Panc1 (cell line): ENCODE measurements around the gene IL11. TPM values are rescaled to one million over a fixed set of nuclear protein-coding genes. Genes with fewer than 3 reads are reported as not detected.

Experiments
- ATAC-seq: fragments of 200-7000 bp; cut with Tn5 transposase; 2 replicates; pipeline ENCODE4 v1.9.1; 2020; ENCODE audit warnings: mild to moderate bottlenecking, moderate library complexity
- BruUV-seq: library from RNA; stranded (reverse); fragments of 400-500 nt; replicated peaks from 2 replicates; lab custom pipeline; 2021; lab: Mats Ljungman, UMichigan
- CTCF ChIA-PET: fragments of 300-600 bp; sonication (Branson Sonifier 250); formaldehyde crosslinking; loops from one replicate; lab custom pipeline; 2022; ENCODE audit warnings: antibody characterized with exemption; lab: Charles Lee
- POLR2A ChIA-PET: fragments of 300-600 bp; sonication (Branson Sonifier 250); formaldehyde crosslinking; loops from one replicate; lab custom pipeline; 2022; ENCODE audit warnings: antibody characterized with exemption; lab: Charles Lee
- DNase-seq: peaks from one replicate; pipeline ENCODE4 v3.0.0-alpha.2; 2010; ENCODE audit warnings: low read depth, low spot score
- H3K27ac ChIP-seq: 2 replicates; pipeline ENCODE4 v1.5.1; 2011; ENCODE audit warnings: mild to moderate bottlenecking, low read length, inconsistent platforms
- H3K27me3 ChIP-seq: fragments of 200-500 bp; sonication (Bioruptor generic); 2 replicates; pipeline ENCODE4 v1.6.0; 2014; ENCODE audit warnings: low read length, inconsistent platforms; ENCODE audit not compliant: control insufficient read depth, insufficient read depth
- H3K36me3 ChIP-seq: fragments of 200-500 bp; sonication (Bioruptor generic); 2 replicates; pipeline ENCODE4 v1.5.1; 2014; ENCODE audit warnings: inconsistent platforms, mild to moderate bottlenecking, low read length, moderate library complexity; ENCODE audit not compliant: control insufficient read depth, insufficient read depth
- H3K4me1 ChIP-seq: 2 replicates; pipeline ENCODE4 v1.5.1; 2011; ENCODE audit warnings: inconsistent platforms, mild to moderate bottlenecking, low read length, moderate library complexity; ENCODE audit not compliant: control insufficient read depth, insufficient read depth
- H3K4me3 ChIP-seq, 2 experiments: 2 replicates each; pipeline ENCODE4 v1.5.1; 2011 to 2012; ENCODE audit warnings: low read depth in 2 of 2, low read length in 2 of 2, mild to moderate bottlenecking in 2 of 2, inconsistent platforms in 1 of 2, moderate library complexity in 1 of 2
- H3K9me3 ChIP-seq: fragments of 200-500 bp; sonication (Bioruptor generic); 2 replicates; pipeline ENCODE4 v1.5.1; 2014; ENCODE audit warnings: low read depth, mild to moderate bottlenecking, inconsistent platforms, low read length, moderate library complexity; ENCODE audit not compliant: control insufficient read depth, insufficient read depth
- POLR2AphosphoS5 ChIP-seq: IDR thresholded peaks from 2 replicates; pipeline ENCODE4 v1.6.1; 2012; ENCODE audit warnings: mild to moderate bottlenecking, low read depth, low read length, moderate library complexity
- SIN3A ChIP-seq: IDR thresholded peaks from 2 replicates; pipeline ENCODE4 v1.6.1; 2012; ENCODE audit warnings: low read depth, mild to moderate bottlenecking, low read length, moderate library complexity, borderline replicate concordance; ENCODE audit not compliant: insufficient read depth
- TCF7L2 ChIP-seq: IDR thresholded peaks from 2 replicates; pipeline ENCODE4 v1.6.1; 2011; ENCODE audit warnings: mild to moderate bottlenecking, low read depth, low read length, inconsistent platforms
- in situ Hi-C: cut with HindIII; loops from 2 replicates; pipeline ENCODE4 v1.10.0; 2016; ENCODE audit warnings: low sequenced_read_pairs, low pct_unique_long_range_greater_than_20kb
- intact Hi-C: fragments of 100-400 bp; cut with micrococcal nuclease; formaldehyde crosslinking; loops from one replicate; pipeline ENCODE4 v1.10.0; 2022; ENCODE audit not compliant: unreplicated experiment
- total RNA-seq: library from RNA; stranded (reverse); gene quantifications from one replicate; pipeline ENCODE4 v1.2.1, GENCODE V29; 2021; ENCODE audit not compliant: unreplicated experiment
- TF ChIP-seq, protein P1 (sequence below): fragments of 450-650 bp; IDR thresholded peaks from 2 replicates; pipeline ENCODE4 v1.5.1; 2017; ENCODE audit warnings: mild to moderate bottlenecking
- TF ChIP-seq, protein P2 (sequence below), 2 experiments: IDR thresholded peaks; 2 replicates each; pipeline ENCODE4 v1.6.1; 2011 to 2012; ENCODE audit warnings: low read depth in 2 of 2, control low read depth in 1 of 2, low read length in 1 of 2, mild to moderate bottlenecking in 1 of 2, moderate library complexity in 1 of 2; ENCODE audit not compliant: insufficient read depth in 1 of 2

IL11 gene
- total RNA-seq, 1 experiment from 2014 or later: 4.4 TPM

DNA sequence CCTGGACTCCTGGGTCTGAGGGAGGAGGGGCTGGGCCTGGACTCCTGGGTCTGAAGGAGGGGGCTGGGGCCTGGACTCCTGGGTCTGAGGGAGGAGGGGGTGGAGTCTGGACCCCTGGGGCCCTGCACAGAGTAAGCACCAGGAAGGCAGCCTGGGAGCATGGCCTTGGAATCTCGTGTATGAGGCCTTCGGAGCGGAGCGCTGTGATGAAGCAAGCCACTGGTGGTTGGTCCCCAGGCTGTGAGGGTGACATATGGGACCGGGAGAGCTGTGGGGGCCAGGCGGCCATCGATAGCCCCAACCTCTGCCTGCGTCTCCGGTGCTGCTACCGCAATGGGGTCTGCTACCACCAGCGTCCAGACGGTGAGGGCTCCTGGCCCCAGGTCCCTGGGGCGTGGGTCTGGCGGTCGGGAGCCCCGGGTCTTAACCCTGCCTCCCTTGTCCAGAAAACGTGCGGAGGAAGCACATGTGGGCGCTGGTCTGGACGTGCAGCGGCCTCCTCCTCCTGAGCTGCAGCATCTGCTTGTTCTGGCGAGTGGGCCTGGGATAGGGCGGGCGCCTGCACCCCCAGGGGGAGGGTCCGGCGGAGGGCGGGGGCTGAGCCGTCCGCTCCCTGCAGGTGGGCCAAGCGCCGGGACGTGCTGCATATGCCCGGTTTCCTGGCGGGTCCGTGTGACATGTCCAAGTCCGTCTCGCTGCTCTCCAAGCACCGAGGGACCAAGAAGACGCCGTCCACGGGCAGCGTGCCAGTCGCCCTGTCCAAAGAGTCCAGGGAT lies 7.3 kb upstream of the IL11 start:
- no peak for ATAC-seq
- intact Hi-C loops: loop anchor here (10.0 kb wide), 1 partner anchor 83 kb away; no protein-coding TSS in a partner anchor
- TF ChIP-seq, protein P1, sequence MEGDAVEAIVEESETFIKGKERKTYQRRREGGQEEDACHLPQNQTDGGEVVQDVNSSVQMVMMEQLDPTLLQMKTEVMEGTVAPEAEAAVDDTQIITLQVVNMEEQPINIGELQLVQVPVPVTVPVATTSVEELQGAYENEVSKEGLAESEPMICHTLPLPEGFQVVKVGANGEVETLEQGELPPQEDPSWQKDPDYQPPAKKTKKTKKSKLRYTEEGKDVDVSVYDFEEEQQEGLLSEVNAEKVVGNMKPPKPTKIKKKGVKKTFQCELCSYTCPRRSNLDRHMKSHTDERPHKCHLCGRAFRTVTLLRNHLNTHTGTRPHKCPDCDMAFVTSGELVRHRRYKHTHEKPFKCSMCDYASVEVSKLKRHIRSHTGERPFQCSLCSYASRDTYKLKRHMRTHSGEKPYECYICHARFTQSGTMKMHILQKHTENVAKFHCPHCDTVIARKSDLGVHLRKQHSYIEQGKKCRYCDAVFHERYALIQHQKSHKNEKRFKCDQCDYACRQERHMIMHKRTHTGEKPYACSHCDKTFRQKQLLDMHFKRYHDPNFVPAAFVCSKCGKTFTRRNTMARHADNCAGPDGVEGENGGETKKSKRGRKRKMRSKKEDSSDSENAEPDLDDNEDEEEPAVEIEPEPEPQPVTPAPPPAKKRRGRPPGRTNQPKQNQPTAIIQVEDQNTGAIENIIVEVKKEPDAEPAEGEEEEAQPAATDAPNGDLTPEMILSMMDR: no peak
- TF ChIP-seq TCF7L2: no peak
- TF ChIP-seq, protein P2, sequence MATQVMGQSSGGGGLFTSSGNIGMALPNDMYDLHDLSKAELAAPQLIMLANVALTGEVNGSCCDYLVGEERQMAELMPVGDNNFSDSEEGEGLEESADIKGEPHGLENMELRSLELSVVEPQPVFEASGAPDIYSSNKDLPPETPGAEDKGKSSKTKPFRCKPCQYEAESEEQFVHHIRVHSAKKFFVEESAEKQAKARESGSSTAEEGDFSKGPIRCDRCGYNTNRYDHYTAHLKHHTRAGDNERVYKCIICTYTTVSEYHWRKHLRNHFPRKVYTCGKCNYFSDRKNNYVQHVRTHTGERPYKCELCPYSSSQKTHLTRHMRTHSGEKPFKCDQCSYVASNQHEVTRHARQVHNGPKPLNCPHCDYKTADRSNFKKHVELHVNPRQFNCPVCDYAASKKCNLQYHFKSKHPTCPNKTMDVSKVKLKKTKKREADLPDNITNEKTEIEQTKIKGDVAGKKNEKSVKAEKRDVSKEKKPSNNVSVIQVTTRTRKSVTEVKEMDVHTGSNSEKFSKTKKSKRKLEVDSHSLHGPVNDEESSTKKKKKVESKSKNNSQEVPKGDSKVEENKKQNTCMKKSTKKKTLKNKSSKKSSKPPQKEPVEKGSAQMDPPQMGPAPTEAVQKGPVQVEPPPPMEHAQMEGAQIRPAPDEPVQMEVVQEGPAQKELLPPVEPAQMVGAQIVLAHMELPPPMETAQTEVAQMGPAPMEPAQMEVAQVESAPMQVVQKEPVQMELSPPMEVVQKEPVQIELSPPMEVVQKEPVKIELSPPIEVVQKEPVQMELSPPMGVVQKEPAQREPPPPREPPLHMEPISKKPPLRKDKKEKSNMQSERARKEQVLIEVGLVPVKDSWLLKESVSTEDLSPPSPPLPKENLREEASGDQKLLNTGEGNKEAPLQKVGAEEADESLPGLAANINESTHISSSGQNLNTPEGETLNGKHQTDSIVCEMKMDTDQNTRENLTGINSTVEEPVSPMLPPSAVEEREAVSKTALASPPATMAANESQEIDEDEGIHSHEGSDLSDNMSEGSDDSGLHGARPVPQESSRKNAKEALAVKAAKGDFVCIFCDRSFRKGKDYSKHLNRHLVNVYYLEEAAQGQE (IDR thresholded peaks at IDR 0.05; ENCODE audit: insufficient read depth in 1 of 2, low read depth in 2 of 2, low read length in 1 of 2): no peak
- no peak for TF ChIP-seq POLR2AphosphoS5
- no peak for TF ChIP-seq SIN3A

DNA sequence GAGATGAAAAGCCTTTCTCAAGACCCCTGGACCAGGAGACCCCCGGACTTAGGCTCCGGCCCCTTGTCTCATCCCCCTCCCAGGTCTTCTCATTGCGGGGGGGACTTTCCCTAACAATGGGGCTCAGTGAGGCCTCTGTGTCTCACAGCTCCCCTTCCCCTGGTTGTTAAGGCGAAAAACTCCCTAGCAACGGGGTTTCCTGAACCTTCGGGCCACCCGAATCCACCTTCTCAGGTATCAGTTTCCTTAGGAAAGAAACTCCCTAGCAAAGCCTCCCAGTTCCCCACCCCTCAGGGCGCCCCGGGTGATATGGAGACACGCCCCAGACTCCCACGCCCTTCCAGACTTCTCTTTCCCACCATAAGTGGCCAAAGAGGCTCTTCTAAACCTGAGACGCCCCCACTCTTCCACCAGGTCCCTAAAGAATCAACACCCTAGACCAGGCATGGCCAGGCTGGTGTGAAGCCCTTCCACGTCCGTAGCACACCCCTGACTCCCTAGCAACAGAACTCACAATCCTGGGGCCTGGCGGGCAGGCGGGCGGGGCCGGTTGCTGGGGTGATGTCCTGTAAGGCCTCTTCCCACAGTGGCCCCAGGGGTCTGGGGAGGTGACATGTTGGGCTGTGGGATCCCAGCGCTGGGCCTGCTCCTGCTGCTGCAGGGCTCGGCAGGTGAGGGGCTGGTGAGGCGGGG lies 6.1 kb upstream of the IL11 start, which contains the start of gene TMEM190:
Gene TMEM190 (plus strand): TSS at position 586 of the 693 bp plus-strand sequence. CDS start 28 bp downstream, at position 614.
- ATAC-seq (peak; percentile 19; the same call in 1 of the 2 replicates), DNase-seq (no peak)
- Histone ChIP-seq H3K4me3 (no peak within 1 kb of the TSS), H3K4me1 (peaks cover 51% of the 10 kb centered on the region), H3K27ac (peak within 1 kb of the TSS; percentile 64), H3K9me3 (no peaks in the 10 kb centered on the region), H3K27me3 (no peaks in the 10 kb centered on the region), H3K36me3 (no peaks in the 10 kb centered on the region)
- CTCF ChIA-PET: interaction anchor here (0.7 kb wide), 1 partner anchor 75 kb away, joined by 3 read pairs; no protein-coding TSS in a partner anchor
- BruUV-seq: no TSS peak
- intact Hi-C loops: loop anchor here (10.0 kb wide), 1 partner anchor 82 kb away; no protein-coding TSS in a partner anchor
- TF ChIP-seq, protein P1: no peak
- POLR2A ChIA-PET: interaction anchor here (0.7 kb wide), 1 partner anchor 114 kb away, joined by 8 read pairs; no protein-coding TSS in a partner anchor
- in situ Hi-C loops: no loop called here

More for the DNA sequence above, 7.3 kb upstream of the IL11 start:
- Histone ChIP-seq H3K4me1 (peaks cover 45% of the 10 kb centered on the region), H3K27me3 (no peaks in the 10 kb centered on the region), H3K27ac (no peak overlapping the region), H3K9me3 (no peaks in the 10 kb centered on the region), H3K4me3 (no peak overlapping the region), H3K36me3 (no peaks in the 10 kb centered on the region)
- no peak for DNase-seq
- ChIA-PET CTCF (no interaction called here), POLR2A (no interaction called here)
- in situ Hi-C loops: no loop called here
- no TSS peak for BruUV-seq
